ENCODE results near the gene OR8A1.

Gene OR8A1

DNA sequence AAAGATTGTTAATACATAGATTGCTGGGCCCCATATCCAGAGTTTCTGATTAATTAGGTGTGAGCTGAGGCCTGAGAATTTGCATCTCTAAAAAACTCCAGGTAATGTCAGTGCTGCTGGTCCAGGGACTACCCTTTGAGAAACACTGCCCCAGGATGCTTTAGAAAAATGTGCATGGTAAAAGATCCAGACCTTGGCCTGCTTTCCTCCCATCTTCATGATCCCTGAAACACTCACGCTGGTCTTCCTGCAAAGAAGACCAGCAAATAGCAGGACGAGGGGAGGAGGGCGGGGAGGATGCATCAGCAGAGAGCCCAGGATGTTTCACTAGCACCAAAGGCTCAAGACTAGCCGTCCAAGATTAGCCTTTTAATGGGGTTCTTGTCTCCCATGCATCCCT is at the start of gene OR8A1:
Gene OR8A1, plus strand, starts transcription at position 301 of the 400 bp plus-strand sequence. CDS start 123 bp downstream, outside the sequence.
- TF ChIP-seq, protein P1, sequence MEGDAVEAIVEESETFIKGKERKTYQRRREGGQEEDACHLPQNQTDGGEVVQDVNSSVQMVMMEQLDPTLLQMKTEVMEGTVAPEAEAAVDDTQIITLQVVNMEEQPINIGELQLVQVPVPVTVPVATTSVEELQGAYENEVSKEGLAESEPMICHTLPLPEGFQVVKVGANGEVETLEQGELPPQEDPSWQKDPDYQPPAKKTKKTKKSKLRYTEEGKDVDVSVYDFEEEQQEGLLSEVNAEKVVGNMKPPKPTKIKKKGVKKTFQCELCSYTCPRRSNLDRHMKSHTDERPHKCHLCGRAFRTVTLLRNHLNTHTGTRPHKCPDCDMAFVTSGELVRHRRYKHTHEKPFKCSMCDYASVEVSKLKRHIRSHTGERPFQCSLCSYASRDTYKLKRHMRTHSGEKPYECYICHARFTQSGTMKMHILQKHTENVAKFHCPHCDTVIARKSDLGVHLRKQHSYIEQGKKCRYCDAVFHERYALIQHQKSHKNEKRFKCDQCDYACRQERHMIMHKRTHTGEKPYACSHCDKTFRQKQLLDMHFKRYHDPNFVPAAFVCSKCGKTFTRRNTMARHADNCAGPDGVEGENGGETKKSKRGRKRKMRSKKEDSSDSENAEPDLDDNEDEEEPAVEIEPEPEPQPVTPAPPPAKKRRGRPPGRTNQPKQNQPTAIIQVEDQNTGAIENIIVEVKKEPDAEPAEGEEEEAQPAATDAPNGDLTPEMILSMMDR (IDR thresholded peaks at IDR 0.05): no peak
- Histone ChIP-seq H3K4me3 (no peak within 1 kb of the TSS), H3K27ac (no peak within 1 kb of the TSS)
- no peak for DNase-seq (ENCODE audit: low spot score)

DNA sequence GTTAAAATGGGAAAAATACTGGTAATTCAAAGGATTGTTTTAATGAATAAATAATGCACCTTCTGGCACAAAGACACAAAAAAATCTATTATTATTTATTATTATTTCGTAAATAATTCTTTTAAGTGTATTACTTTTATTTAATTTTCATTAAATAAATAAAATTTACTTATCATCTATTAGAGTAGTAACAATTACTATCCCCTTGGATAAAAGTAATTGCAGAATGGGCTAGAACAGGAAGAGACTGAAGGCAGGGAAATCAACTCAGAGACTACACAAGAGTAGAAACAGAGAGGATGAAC is 49.3 kb upstream of the OR8A1 start:
- TF ChIP-seq, protein P1 (IDR thresholded peaks at IDR 0.05): no peak
- Histone ChIP-seq H3K4me3 (no peak overlapping the region), H3K27ac (no peak overlapping the region)
- DNase-seq (ENCODE audit: low spot score): no peak

DNA sequence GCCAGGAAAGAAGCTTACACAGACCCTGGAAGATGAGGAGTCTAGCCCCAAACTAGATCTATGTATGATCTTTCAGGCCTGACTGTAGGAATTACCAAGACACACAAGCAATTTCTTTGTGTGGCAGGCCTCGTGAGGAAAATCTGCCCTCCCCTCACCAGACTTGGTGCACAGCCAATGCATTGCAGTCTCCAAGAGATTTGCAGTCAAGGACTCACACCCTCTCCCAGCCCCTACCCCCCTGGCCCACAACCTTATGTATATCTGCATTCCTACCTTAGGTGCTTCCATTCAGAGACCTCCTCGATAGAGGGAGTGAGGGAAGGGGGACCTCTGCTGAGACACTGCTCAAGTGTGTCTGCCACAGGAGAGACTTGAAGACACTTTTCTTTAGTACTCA is 36.2 kb upstream of the OR8A1 start:
- Histone ChIP-seq H3K4me3 (no peak overlapping the region), H3K27ac (no peak overlapping the region)
- TF ChIP-seq, protein P1 (IDR thresholded peaks at IDR 0.05): no peak
- DNase-seq (ENCODE audit: low spot score): no peak

DNA sequence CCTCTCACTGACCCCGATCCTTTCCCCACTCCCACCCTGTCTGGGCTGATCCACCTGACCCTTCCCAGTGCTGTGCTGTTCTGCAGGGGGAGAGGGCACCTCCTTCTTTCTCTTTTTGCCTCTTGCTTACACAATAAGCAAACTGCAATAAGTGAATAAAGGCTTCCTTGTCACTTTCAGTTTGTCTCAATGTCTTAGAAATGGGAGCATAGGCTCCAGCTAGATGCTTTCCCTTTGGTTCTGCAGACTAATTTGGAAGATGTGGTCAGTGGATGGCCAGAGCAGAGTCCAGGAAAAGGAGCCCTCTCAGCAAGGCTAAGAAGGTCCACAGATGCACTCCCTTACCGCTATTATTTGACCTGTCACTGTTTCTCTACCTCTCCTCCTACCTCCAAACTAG is 35.7 kb upstream of the OR8A1 start:
- TF ChIP-seq, protein P1 (IDR thresholded peaks at IDR 0.05): no peak
- H3K27ac ChIP-seq: no peak overlapping the region
- no peak for DNase-seq (ENCODE audit: low spot score)
- no peak overlapping the region for H3K4me3 ChIP-seq

DNA sequence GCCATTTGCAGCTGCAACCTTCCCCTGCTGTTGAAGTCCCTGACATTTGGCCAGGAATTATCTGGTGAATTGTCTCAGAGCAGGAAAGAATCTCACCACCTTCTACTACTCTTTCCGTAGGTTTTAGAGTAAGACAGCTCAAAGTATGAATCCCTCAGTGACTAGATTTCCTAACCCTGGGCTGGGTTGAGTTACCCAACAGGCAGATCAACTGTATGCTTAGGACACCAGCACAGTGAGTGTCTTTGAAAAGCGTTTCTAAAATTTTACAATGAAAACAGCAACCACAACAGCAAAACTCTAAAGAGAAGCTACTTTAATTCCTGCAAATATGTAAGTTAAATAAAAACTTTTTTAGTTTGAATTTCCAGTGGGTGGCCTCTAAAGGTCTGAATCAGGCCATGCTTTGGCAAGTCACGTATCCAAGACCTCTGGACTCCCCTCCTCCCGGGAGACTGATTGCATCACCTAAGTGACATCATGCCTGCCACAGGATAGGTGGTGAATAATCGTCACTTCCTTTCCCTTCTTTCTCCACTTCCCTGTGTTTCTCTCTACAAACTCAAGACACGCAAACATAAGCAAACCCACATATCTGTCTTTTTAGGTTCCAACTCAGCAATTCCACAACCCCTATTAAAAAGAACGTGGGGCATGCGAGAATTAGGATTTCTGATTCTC is 34.1 kb upstream of the OR8A1 start:
- Histone ChIP-seq H3K4me3 (no peak overlapping the region), H3K27ac (no peak overlapping the region)
- TF ChIP-seq, protein P1 (IDR thresholded peaks at IDR 0.05): no peak
- no peak for DNase-seq (ENCODE audit: low spot score)

DNA sequence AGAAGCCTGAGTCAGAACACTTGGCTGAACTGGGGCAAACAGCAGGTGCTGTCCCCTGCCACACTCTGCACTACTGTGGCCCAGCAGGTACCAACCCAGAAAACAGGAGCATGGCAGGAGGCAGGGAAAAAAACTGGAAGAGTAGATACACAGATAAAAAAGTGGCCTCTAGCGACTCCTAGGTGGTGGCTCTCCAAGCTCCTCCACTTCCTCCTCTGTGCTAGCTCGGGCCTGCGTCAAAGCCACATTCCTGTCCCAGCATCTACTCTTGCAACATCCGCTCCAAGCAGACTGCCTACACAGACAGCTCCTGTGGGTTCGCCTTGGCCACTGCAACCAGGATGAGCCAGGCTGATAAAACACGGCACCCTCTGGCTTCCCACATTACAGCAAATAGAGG is 33.3 kb upstream of the OR8A1 start:
- H3K27ac ChIP-seq: no peak overlapping the region
- TF ChIP-seq, protein P1 (IDR thresholded peaks at IDR 0.05): no peak
- H3K4me3 ChIP-seq: no peak overlapping the region
- DNase-seq (ENCODE audit: low spot score): no peak

DNA sequence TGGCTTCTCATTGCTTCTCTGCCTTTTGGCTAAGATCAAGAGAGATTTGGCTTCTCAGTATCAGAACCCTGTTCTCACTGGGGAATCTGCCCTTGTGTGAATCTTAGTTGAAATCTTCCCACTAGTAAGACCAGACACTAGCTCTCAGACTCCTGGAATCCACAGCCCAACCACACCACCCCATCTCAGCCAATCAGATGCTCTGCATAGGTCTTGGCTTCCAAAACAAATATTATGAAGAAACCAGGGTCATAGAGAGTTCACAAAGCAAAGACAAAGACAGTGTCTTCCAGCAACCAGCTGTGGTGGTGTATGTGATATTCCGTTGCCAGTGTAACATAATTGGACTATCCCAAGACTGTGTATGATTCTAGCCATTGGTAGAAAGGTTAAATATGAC is 31.8 kb upstream of the OR8A1 start:
- DNase-seq (ENCODE audit: low spot score): no peak
- TF ChIP-seq, protein P1 (IDR thresholded peaks at IDR 0.05): no peak
- Histone ChIP-seq H3K4me3 (no peak overlapping the region), H3K27ac (no peak overlapping the region)
